Liver (tissue), 3 donors: ENCODE data around the gene GREB1L.

ENCODE experiments used
- TAF1 ChIP-seq: conservative IDR thresholded peaks from 2 replicates; pipeline ENCODE4 v1.6.1; 2016; ENCODE audit warnings: antibody characterized with exemption, mild to moderate bottlenecking
- TF ChIP-seq, protein P1 (sequence below): fragments of 150-350 bp; IDR thresholded peaks from 2 replicates; pipeline ENCODE4 v1.5.1; 2017; ENCODE audit warnings: improper control_type of control experiment, low read depth, low read length; ENCODE audit not compliant: missing input control
- donor health status: healthy.
- donor health status: healthy.

DNA sequence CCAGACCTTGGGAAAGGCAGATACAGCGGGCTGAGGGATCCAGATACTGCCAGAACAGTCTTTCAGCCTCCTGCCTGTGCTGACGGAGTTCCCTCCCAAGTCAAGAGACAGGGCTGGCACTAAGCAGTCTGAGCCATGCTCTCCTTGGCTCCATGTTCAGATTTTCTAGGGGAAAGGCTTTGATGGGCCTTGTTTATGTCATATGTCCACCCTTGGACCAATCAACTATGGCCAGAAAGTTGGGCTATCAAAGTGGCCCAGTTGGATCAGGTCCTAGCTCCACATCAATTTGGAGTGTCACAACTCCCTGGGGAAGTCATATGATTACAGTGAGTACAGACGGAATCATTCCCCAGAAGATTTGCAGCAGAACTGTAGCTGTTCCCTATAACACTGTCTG lies 152.0 kb downstream of the GREB1L start:
- TF ChIP-seq, protein P1, sequence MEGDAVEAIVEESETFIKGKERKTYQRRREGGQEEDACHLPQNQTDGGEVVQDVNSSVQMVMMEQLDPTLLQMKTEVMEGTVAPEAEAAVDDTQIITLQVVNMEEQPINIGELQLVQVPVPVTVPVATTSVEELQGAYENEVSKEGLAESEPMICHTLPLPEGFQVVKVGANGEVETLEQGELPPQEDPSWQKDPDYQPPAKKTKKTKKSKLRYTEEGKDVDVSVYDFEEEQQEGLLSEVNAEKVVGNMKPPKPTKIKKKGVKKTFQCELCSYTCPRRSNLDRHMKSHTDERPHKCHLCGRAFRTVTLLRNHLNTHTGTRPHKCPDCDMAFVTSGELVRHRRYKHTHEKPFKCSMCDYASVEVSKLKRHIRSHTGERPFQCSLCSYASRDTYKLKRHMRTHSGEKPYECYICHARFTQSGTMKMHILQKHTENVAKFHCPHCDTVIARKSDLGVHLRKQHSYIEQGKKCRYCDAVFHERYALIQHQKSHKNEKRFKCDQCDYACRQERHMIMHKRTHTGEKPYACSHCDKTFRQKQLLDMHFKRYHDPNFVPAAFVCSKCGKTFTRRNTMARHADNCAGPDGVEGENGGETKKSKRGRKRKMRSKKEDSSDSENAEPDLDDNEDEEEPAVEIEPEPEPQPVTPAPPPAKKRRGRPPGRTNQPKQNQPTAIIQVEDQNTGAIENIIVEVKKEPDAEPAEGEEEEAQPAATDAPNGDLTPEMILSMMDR, result no peak
- TF ChIP-seq TAF1, result no peak
